ENCODE results near the gene TAGLN.

- no peak for TF ChIP-seq CTCF (IDR thresholded peaks at IDR 0.05)
- no peak for TF ChIP-seq TEAD4 (CRISPR knock-in tag; IDR thresholded peaks at IDR 0.05)
- TF ChIP-seq ZNF121 (CRISPR knock-in tag; IDR thresholded peaks at IDR 0.05): no peak
- TF ChIP-seq NR2C2 (CRISPR knock-in tag; IDR thresholded peaks at IDR 0.05): no peak
- TF ChIP-seq RELA (CRISPR knock-in tag; IDR thresholded peaks at IDR 0.05; ENCODE audit: borderline replicate concordance): no peak
- no peak for TF ChIP-seq STAT6 (CRISPR knock-in tag; conservative IDR thresholded peaks at IDR 0.05; ENCODE audit: low read depth)
- TF ChIP-seq CREB1 (CRISPR knock-in tag; IDR thresholded peaks at IDR 0.05): no peak
- no peak for TF ChIP-seq ZNF425 (CRISPR knock-in tag; conservative IDR thresholded peaks at IDR 0.05)
Measured at GRCh38 chr11:117193130-117194020, 5.8 kb upstream of the TAGLN start.

Data from WTC11 (cell line).